ENCODE measurements around the gene TBC1D19. TPM values are rescaled to one million over a fixed set of nuclear protein-coding genes. Genes with fewer than 3 reads are reported as not detected.

Gene TBC1D19
- total RNA-seq, 4 donors from 2014 or later: 9.8 to 17.0 (median 14.4) TPM

GRCh38 chr4:26726655-26727387 is 142.9 kb downstream of the TBC1D19 start:
- no peak for TF ChIP-seq CTCF (IDR thresholded peaks at IDR 0.05; ENCODE audit: low read depth)

GRCh38 chr4:26727844-26728243 is 144.0 kb downstream of the TBC1D19 start:
- no peak for TF ChIP-seq CTCF (IDR thresholded peaks at IDR 0.05; ENCODE audit: low read depth)

GRCh38 chr4:26729027-26729426 is 145.1 kb downstream of the TBC1D19 start:
- TF ChIP-seq CTCF (IDR thresholded peaks at IDR 0.05; ENCODE audit: low read depth): no peak

GRCh38 chr4:26729547-26729946 is 145.7 kb downstream of the TBC1D19 start:
- no peak for TF ChIP-seq CTCF (IDR thresholded peaks at IDR 0.05; ENCODE audit: low read depth)

GRCh38 chr4:26731351-26732035 is 147.6 kb downstream of the TBC1D19 start:
- TF ChIP-seq CTCF (IDR thresholded peaks at IDR 0.05; ENCODE audit: low read depth): no peak

- TF ChIP-seq CTCF (IDR thresholded peaks at IDR 0.05; ENCODE audit: low read depth): no peak
These were observed 148.5 kb downstream of the TBC1D19 start for GRCh38 chr4:26732356-26732755.

- no peak for TF ChIP-seq CTCF (IDR thresholded peaks at IDR 0.05; ENCODE audit: low read depth)
These were observed 152.7 kb downstream of the TBC1D19 start for GRCh38 chr4:26736621-26737020.
